GM23338 (cell line): ENCODE results near the gene RBM19.

Source experiments
- CREB1 ChIP-seq: fragments of 250-450 bp; sonication (Bioruptor Pico); IDR thresholded peaks from 2 replicates; pipeline ENCODE4 v1.5.0; 2020; ENCODE audit warnings: low read depth, mild to moderate bottlenecking, moderate library complexity
- CTCF ChIP-seq, 2 experiments: fragments of 200-600 bp in 1 of 2; sonication (generic) in 1 of 2; conservative IDR thresholded peaks; 2 replicates each; pipeline versions ENCODE4 v1.5.1 to v1.6.1; 2016 to 2017; ENCODE audit warnings: antibody characterized with exemption in 2 of 2, low read depth in 2 of 2, mild to moderate bottlenecking in 2 of 2, moderate library complexity in 1 of 2
- ETS1 ChIP-seq: IDR thresholded peaks from 2 replicates; pipeline ENCODE4 v1.6.1; 2016; ENCODE audit warnings: antibody characterized with exemption
- EZH2 ChIP-seq: fragments of 200-600 bp; sonication (generic); IDR thresholded peaks from one replicate; pipeline ENCODE4 v1.8.0; 2017; ENCODE audit warnings: antibody characterized with exemption, mild to moderate bottlenecking, low read depth; ENCODE audit not compliant: unreplicated experiment
- EZH2phosphoT487 ChIP-seq: fragments of 200-600 bp; sonication (generic); IDR thresholded peaks from one replicate; pipeline ENCODE4 v1.8.1; 2018; ENCODE audit warnings: antibody characterized with exemption; ENCODE audit not compliant: unreplicated experiment
- JUNB ChIP-seq: IDR thresholded peaks from one replicate; pipeline ENCODE4 v1.6.1; 2016; ENCODE audit warnings: antibody characterized with exemption; ENCODE audit not compliant: unreplicated experiment
- NANOG ChIP-seq: IDR thresholded peaks from 2 replicates; pipeline ENCODE4 v1.6.1; 2016; ENCODE audit warnings: antibody characterized with exemption, borderline replicate concordance
- POLR2AphosphoS5 ChIP-seq: IDR thresholded peaks from 2 replicates; pipeline ENCODE4 v1.6.1; 2016; ENCODE audit warnings: antibody characterized with exemption, low read depth
- REST ChIP-seq: IDR thresholded peaks from one replicate; pipeline ENCODE4 v1.6.1; 2018; ENCODE audit warnings: antibody characterized with exemption; ENCODE audit not compliant: unreplicated experiment
- STAT1 ChIP-seq: IDR thresholded peaks from one replicate; pipeline ENCODE4 v1.6.1; 2016; ENCODE audit warnings: antibody characterized with exemption; ENCODE audit not compliant: unreplicated experiment
- ZNF114 ChIP-seq: fragments of 250-450 bp; sonication (Bioruptor Pico); IDR thresholded peaks from 2 replicates; pipeline ENCODE4 v1.5.0; 2020; ENCODE audit warnings: mild to moderate bottlenecking, moderate library complexity
- ZNF331 ChIP-seq: fragments of 250-450 bp; sonication (Bioruptor Pico); IDR thresholded peaks from 2 replicates; pipeline ENCODE4 v1.5.0; 2020; ENCODE audit warnings: low read depth, mild to moderate bottlenecking, moderate library complexity
- ZNF462 ChIP-seq: fragments of 250-450 bp; sonication (Bioruptor Pico); IDR thresholded peaks from 2 replicates; pipeline ENCODE4 v1.5.0; 2020; ENCODE audit warnings: mild to moderate bottlenecking, moderate library complexity

GRCh38 chr12:113800201-113800600 is 165.9 kb downstream of the RBM19 start:
- no peak for TF ChIP-seq JUNB
- no peak for TF ChIP-seq POLR2AphosphoS5
- TF ChIP-seq CTCF (conservative IDR thresholded peaks at IDR 0.05; ENCODE audit: low read depth in 2 of 2) = no peak
- no peak for TF ChIP-seq REST
- no peak for TF ChIP-seq EZH2
- no peak for TF ChIP-seq EZH2phosphoT487
- TF ChIP-seq ZNF331 = no peak
- no peak for TF ChIP-seq ZNF114
- no peak for TF ChIP-seq NANOG
- no peak for TF ChIP-seq CREB1 (CRISPR knock-in tag)
- TF ChIP-seq ETS1 = no peak
- TF ChIP-seq ZNF462 (CRISPR knock-in tag) = no peak
- no peak for TF ChIP-seq STAT1
